ENCODE measurements around the gene TAS2R9. TPM values are rescaled to one million over a fixed set of nuclear protein-coding genes. Genes with fewer than 3 reads are reported as not detected.
"Not testable (repeated sequence)": the region's sequence is repeated elsewhere in the genome, so short reads cannot be mapped to it uniquely, and the experiment has no call there.

TAS2R9 gene
- total RNA-seq, 4 donors from 2014 or later: not detected

DNA sequence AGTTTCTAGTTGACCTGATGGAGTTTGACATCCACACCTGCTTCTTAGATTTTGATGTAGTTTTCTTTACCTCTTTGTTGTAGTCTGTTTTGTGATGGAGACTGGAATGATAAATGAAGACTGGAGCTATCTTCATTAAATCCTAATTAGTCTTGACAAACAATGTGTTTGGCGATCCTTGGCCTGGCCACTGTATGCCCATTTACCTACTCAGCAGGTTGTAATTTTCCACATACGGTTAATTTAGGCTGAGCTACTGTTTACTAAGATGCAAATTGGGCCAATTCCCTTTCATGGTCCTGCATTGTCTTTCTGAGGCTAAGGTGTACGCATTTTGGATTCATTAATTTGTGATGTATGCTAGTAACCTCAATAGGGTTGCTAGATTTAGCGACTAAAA is 7.4 kb downstream of the TAS2R9 start, which contains the start of gene TAS2R7:
Gene TAS2R7, minus strand, starts transcription at position 41 of the 400 bp plus-strand sequence. CDS start 57 bp downstream, outside the sequence.
- no peak for ATAC-seq (ENCODE audit: low FRiP score)
- TF ChIP-seq, protein P1, sequence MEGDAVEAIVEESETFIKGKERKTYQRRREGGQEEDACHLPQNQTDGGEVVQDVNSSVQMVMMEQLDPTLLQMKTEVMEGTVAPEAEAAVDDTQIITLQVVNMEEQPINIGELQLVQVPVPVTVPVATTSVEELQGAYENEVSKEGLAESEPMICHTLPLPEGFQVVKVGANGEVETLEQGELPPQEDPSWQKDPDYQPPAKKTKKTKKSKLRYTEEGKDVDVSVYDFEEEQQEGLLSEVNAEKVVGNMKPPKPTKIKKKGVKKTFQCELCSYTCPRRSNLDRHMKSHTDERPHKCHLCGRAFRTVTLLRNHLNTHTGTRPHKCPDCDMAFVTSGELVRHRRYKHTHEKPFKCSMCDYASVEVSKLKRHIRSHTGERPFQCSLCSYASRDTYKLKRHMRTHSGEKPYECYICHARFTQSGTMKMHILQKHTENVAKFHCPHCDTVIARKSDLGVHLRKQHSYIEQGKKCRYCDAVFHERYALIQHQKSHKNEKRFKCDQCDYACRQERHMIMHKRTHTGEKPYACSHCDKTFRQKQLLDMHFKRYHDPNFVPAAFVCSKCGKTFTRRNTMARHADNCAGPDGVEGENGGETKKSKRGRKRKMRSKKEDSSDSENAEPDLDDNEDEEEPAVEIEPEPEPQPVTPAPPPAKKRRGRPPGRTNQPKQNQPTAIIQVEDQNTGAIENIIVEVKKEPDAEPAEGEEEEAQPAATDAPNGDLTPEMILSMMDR (IDR thresholded peaks at IDR 0.05): no peak
- no peak for DNase-seq (ENCODE audit: low spot score)

DNA sequence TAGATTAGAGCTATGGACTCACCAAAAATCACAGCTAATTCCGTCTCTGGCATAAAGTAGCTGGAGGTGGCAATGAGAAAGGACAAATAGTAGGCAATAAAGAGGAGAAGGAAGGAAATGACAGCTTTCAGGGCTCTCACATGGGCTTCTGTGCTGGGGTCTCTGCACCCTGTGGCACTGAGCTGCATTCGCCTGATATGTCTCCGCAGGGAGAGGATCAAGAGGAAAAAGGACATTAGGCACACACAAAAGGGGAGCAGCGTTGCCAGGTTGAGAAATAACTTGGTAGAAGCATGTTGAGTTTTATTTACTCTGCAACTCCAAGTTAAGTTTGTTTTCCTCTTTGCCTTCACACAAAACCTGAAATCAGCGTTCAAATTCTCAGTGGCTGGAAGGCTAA is 8.2 kb downstream of the TAS2R9 start:
- no peak for DNase-seq (ENCODE audit: low spot score)
- no peak for ATAC-seq (ENCODE audit: low FRiP score)
- TF ChIP-seq, protein P1 (IDR thresholded peaks at IDR 0.05): no peak

DNA sequence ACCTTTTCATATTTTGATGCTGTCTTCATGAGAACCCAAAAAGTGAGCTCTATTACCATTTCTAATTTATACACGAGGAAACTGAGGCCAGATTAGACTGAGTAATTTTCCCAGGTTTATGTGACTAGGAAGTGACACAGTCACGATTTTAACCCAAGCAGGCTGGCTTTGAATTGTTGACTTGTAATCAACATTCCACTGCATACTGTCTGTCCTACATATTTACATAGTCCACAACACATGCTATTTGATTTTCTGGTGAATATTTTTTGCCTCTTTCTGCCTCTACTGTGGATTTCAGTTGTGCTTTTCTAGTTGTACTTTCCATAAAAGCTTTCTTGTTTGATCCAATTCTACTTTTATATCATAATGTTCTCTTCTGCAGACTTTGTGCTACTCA is 15.7 kb downstream of the TAS2R9 start:
- ATAC-seq (ENCODE audit: low FRiP score) (no peak), DNase-seq (ENCODE audit: low spot score) (no peak)
- TF ChIP-seq, protein P1 (IDR thresholded peaks at IDR 0.05): no peak

DNA sequence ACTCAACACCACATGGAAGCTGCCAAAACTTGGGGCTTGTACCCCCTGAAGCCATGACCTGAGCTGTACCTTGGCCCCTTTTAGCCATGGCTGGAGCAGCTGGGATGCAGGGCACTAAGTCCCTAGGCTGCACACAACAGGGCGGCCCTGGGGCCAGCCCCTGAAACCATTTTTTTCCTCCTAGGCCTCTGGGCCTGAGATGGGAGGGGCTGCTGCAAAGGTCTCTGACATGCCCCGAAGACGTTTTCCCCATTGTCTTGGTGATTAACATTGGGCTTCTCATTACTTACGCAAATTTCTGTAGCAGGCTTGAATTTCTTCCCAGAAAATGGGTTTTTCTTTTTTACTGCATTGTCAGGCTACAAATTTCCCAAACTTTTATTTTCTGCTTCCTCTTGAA is 18.2 kb downstream of the TAS2R9 start:
- DNase-seq (ENCODE audit: low spot score); ATAC-seq (ENCODE audit: low FRiP score): not testable (repeated sequence)

DNA sequence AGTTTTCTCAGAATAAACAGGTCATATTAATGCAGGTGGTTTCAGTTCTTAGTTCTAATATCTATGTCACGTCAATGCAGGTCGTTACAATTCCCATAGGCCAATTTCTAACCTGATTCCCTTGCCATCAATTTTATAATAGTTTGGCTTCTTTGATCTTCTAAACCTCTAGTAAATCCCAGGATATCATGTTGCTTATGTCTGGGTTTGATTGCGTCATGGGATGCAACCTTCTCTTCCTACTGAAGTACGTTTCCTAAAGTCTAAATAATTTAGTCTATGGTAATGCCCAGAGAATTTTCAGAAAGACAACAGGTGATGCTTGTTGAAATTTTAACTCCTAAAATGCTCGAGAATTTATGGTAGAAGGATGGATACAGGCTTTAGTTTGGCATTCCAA is 26.7 kb downstream of the TAS2R9 start:
- TF ChIP-seq, protein P1 (IDR thresholded peaks at IDR 0.05): no peak
- ATAC-seq (ENCODE audit: low FRiP score): no peak

DNA sequence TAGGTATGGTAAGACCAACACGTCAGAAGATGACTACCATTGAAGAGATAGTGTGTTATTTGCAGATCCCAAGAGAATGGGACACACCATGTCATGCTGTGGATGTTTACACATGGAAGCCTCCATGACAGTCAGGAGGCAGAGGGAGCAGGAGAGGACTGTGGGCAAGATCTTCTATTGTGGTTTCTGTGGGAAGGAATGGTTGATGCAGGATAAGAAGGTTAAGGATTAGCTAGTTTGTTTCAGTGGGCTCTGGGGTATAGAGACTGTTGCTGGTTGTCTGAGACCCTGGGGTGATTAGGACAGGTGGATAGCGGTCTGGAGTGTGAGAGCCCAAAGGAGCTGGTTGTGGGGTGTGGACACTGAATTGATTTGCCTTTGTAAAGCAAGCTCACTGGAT is 30.9 kb downstream of the TAS2R9 start:
- no peak for DNase-seq (ENCODE audit: low spot score)
- no peak for ATAC-seq (ENCODE audit: low FRiP score)
- TF ChIP-seq, protein P1 (IDR thresholded peaks at IDR 0.05): no peak

More for the DNA sequence above, 26.7 kb downstream of the TAS2R9 start:
- no peak for DNase-seq (ENCODE audit: low spot score)

DNA sequence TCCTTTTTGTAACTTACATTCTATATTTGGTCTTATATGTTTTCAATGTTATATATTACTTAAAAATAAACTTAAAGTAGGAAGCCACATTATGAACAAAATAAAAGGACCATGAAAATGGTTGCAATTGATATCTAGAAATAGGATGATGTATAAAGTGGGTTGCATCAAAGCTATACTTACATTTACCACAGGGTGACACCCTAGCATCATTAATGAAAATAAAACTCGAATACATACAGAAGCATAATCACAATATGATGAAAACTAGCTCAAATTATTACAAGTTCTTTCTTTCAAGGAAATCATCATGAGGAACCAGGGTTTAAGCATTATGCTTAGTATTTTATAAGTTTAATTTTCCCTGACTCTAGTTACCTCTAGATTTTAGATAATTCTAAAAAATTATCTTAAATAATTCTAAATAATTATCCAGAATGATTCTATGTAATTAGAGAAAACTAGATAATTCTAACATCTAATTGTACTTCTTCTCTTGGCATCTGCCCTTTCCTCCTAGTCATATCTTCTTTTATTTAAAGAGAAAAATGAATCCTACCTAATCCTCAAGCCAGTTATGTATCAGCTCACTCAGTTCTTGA is 38.7 kb downstream of the TAS2R9 start:
- TF ChIP-seq, protein P1 (IDR thresholded peaks at IDR 0.05): peak in 1 of 3 donors; percentile 26
- ATAC-seq (ENCODE audit: low FRiP score) (no peak), DNase-seq (ENCODE audit: low spot score) (no peak)

All from omental fat pad (tissue), 4 donors.